MM.1S (cell line): ENCODE data around the gene KIRREL3.

ENCODE experiments used
- CTCF ChIP-seq: fragments of 300-600 bp; sonication (generic); IDR thresholded peaks from 2 replicates; pipeline ENCODE4 v1.5.1; 2016; ENCODE audit warnings: antibody characterized with exemption, low read length, mixed read lengths
- EZH2 ChIP-seq: fragments of 300-600 bp; sonication (generic); optimal IDR thresholded peaks from 2 replicates; pipeline ENCODE3; 2017; ENCODE audit warnings: low read depth, mild to moderate bottlenecking, antibody characterized with exemption, low read length, mixed read lengths

- TF ChIP-seq CTCF = no peak
- TF ChIP-seq EZH2 = no peak
Measured at GRCh38 chr11:126756421-126756820, 244.1 kb downstream of the KIRREL3 start.
